Measurements from ENCODE around the gene HTR6.
"Not testable (repeated sequence)": the region's sequence is repeated elsewhere in the genome, so short reads cannot be mapped to it uniquely, and the experiment has no call there.

Gene HTR6
- 0.32 to 4.8 (median 0.76) reads per million in 3 experiments for total RNA-seq

DNA sequence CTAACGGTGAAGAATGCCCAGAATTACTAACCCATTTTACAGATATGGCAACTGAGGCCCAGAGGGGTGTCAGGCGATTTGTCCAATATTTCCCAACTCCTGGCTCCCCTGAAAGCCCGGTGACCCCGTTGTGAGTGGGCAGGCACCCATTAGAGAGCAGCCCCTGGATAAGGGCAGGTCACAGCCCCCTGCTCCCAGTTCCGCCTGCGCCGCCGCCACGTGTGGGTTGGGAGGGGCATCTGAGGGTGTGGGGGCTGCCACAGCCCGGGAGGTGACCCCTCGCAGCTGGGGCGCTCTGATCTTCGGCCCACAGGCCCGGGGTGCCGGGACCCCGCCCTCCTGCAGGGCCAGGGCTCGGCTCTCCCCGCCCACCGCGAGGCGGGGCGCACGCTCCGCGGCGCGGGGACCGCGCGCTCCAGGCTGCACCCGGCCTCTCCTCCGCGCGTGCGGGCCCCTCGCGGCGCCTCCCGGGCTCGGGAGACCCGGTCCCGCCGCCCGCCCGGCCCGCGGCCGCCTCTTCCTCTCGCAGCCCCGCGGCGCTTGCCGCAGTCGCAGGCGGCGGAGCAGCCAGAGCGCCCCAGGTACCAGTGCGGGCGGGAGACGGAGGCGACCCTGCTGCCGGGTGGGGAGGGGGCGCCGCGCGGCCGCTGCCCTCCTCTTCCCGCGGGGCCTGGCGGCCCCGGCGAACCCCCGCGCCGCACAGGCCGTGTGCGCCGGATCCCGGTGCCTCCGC is at the start of gene HTR6:
HTR6 (plus strand) TSS at position 423 of the 733 bp plus-strand sequence. CDS start 879 bp downstream, outside the sequence.
- peak; percentile 30 for DNase-seq

DNA sequence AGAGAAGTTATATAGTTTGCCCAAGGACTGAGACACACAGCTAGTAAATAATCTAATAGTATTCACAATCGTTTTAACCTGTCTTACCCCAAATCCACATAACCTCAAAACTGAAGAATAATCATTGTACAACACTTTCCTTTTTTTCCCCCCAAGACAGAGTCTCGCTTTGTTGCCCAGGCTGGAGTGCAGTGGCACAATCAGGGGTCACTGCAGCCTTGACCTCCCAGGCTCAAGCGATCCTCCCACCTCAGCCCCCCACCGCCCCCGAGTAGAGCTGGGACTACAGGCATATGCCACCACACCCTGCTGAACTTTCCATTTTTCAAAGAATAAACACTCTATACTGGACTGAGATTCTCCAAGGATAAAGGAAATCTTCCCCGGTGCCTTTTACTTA is 49.2 kb upstream of the HTR6 start:
- DNase-seq, result no peak

DNA sequence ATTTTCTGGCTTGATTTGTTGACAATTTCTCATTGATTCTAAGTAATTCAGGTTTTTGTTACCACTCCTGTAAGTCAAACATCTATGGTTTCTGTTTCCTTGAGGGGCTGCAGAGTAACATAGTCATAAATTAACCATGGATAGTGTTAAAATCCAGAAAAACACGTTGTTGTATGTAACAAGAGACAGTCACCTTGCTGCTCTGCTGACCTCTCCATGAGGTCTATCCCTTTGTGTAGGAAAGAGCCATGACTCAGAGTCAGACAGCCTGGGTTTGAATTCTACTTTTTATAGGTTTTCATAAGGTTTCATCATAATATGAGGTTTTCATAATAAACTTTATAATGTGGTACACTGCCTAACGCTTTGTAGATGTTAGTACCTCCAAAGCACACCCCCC is 48.2 kb upstream of the HTR6 start:
- no peak for DNase-seq

DNA sequence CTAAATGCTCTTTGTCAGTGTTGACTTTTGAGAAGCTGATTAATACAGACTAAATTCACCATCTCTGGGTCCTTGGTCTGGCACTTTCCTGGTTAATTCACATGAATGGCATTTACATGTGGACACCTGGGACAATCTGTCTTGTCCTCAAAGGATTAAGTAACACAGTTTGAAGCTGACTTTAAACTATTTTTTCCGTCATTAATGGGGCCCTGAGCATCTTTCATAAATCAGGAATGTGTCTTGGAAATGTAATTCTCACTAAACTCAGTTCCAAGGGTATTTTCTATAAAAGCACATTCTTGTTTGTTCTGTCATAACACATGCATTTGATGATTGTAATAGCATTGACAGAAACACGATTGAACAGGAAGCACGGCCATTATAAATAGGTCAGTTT is 47.3 kb upstream of the HTR6 start:
- no peak for DNase-seq

DNA sequence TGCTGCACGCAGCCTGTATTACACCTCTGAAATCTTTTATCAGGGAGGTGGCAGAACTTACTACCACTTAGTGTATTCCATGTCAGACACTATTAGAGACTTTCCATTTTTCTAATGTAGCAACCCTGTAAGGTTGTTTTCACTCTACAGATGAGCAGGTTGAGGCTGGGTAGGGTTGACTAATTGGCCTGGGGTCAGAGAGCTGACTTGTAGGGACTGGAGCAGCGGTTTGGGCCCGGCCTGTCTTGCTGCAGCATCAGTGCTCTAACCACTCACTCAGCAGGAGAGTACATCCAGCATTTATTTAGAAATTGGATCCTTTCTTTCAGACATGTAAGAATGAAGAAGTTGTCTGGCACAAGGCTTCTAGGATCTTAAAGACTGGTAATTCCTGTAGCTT is 46.2 kb upstream of the HTR6 start:
- no peak for DNase-seq

DNA sequence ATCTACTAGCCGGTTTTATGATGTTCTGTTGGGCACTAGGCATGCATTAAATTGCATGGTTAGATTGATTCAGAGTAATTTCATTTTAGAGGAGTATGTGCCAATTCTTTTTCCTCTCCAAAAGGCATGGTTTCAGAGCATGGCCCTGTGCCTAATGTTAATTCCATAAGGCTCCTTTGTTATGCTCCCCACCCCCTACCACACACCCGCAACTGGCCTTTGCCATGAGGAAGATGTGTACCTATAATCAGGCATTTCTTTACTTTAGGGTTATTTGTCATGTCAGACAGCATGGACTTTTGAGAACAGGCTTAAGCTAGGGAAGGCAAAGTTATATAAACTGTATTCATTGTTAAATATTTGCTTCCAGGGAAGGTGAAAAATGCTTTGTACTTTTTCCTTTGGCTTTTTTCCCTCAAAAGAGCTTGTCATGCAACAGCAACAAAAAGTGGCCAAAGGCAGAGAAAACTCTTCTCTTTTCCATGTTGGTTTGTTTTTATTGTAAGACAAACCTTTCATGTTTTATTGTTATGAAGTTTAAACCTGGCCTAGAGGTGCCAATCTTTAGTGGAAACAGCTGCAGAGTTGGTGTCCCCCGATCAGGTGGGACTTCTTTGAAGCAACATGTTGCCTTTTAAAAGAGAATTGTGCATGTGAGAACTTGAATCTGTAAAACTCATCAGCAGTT is 44.8 kb upstream of the HTR6 start:
- no peak for DNase-seq

DNA sequence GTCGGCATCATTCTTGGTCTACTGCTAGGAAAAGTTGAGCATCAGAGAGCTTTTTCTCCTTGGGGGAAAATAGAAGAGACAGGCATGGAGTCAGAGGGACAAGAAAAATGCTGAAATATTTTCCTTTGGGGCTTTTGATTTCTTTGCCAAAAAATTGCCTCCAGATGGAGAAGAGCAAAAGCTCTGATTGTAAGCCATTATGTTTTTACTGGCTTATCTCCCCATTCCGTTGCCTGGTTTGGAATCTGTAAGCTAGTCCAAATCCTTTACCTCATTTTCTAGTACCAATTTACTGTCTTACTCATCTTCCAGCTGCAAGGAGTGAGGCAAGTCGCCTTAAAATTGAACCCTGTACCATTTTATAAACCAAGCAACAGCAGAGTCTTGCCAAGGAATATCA is 43.9 kb upstream of the HTR6 start:
- DNase-seq, result no peak

DNA sequence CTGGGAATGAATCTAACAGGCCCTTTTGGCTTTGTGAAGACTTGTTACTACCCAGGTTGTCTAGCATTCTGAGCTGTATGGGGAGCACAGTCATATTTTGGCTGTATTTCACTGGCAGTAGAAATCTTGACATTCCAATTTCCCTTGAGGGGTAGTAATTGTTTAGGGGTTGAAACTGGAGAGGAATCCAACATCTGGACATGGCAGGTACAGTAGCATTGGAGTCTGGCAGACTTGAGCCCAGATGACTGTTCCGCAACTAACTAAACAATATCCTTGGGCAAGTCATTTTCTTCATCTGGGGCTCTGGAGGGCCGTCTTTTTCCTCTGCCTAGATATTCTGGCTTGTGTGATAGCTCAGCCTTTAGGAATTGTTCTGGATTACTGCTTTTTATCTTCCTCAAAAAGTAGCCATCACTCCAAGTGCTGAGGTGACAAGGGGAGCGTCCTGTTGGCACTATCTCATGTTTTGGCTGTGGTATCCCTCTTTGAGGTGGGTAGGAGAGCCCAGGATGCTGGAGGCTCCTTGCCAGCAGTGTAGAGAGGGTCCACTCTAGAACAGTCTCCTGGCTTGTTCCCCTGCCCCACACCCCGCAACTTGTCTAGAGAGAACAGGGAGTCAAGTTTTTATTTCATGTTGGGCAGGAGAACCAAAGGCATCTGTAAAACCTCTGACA is 43.3 kb upstream of the HTR6 start:
- no peak for DNase-seq

DNA sequence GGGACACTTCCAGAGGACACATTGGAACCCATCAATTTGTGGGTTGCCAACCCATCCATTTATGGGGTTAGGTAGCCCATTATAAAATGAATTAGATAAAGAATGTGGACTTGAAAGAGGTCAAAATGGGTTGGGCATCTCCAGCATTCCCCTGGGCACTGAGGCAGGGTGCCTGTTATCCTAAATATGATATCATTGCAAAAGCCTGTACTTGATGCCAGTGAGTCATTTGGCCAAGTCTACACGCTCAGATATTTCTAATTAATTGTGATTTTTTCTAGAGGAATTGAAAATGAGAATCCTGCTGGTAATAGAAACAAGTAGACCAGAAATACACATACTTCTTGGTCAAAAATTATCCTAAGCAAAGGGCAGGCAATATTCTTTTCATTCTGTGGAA is 42.5 kb upstream of the HTR6 start:
- DNase-seq, result no peak

DNA sequence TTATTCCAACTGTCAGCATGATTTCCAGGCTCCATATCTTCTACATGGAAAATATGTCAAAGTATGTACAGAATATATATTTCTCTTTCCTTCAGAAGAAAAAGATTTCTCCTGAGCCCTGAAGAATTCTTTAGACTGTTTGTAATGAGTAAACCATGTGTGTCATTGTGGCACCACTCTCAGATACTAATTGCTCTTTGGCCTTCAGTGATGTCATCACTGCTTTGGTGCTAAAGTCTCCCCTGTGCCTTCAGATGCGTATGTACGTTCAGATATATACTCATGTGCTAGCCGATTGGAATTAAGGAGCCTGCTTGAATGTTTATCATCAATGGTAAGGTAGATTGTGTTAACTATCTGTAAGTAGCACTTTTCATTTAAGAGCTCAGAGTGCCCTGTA is 41.2 kb upstream of the HTR6 start:
- DNase-seq, result no peak

DNA sequence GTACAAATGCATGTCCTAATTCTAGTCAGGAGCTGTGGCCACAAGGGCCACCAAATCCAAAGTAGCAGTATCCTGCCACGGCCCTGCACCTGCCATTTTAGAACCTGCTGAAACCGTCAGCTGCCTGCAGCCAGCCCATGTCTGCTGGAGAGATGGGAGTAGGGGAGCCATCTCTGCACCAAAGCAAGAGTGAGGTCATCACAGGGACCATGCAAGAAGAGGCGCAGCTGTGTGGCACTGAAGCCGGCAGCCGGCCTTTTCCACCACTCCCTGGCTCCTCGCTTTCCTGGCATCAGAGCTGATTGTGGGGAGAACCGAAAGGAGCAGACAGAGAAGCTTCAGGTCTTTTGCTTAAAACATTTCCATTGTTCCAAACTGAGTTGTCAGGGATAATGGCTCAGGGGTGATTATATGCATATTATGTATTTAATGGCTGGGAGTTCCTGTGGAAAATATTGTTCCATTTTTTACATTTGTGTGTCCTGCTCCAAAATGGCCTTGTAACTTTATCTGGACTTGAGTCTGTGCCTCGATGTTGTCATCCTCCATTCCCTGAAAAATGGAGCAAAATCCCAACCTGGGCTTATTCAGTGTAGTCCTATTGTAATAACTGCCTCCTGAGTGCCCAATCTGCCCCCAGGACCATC is 39.3 kb upstream of the HTR6 start:
- no peak for DNase-seq

DNA sequence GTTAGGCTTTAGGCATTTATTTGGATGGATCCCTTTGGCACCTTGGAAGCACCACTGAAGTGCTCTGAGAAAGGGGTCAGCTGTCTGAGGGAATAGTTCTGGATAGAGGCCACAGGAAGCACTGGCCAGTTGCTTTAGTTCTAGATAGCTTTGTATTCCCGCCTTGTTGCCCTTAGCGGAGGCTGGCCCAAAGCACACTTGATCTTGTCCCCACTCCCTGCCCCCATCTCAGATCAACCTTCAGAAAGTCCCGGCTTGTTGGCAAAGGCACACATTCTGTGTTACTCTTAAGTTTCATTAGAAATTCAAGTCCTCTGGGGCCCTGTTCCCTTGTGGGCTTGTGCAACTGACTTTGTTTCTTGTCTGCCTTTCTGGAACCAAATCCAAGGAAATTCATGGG is 35.8 kb upstream of the HTR6 start:
- DNase-seq, result no peak

DNA sequence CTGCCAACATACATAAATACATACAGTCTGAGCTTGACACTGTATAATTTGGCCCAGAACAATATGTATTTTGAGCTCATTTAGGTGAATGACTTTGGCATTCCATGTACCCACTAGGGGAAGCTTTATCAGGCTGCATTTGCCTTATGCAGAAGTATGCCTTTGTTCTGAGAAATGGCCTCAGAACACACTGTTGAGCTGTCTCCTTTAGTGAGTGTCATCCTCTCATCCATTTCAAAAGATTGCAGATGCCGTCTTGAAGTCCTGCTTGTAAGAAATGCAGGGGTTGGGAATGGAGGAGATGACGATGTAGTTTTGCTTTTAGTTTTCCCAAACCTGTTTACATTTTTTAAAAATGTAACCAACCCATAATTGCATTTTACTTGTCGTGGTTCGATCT is 35.3 kb upstream of the HTR6 start:
- DNase-seq, result no peak

DNA sequence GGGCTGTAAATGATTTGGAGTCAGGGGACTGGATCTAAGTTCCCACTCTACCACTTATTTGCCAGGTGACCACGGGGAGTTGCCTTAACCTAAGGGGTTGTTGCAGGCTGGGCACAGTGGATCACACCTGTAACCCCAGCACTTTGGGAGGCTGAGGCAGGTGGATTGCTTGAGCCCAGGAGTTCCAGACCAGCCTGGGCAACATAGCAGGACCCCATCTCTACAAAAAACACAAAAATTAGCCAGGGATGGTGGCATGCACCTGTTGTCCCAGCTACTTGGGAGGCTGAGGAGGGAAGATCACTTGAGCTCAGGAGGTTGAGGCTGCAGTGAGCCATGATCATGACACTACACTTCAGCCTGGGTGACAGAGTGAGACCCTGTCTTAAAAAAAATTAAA is 34.5 kb upstream of the HTR6 start:
- not testable (repeated sequence) for DNase-seq

DNA sequence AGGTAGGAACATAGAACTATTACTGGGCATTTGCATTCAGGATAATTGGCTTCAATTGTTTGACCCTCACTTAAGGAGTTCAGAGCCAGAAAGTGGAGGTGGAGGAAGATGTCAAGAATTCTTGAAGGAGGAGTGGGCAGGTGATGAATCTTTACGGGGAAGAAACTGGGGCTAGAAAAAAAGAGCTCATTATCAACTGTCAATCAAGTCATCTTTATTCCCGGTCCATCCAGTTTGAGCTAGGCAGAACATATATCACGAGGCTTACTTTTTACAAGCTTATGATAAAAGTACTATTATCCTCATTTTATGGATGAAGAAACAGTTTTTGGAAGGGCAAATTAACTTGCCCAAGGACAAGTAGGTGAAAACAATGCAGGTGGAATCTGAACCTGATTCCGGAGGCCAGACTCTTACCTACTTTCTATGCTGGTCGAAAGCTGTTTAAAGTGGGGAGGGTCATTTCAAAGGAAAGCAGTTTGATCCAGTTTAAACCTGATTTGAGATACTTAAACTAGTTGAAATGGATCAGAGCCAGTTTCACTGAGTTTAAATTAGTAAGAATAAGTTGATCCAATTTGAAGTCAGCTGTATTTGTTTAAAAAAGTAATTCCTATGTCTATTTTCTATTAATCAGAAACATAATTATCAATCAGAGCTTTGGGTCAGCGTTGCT is 33.8 kb upstream of the HTR6 start:
- no peak for DNase-seq

DNA sequence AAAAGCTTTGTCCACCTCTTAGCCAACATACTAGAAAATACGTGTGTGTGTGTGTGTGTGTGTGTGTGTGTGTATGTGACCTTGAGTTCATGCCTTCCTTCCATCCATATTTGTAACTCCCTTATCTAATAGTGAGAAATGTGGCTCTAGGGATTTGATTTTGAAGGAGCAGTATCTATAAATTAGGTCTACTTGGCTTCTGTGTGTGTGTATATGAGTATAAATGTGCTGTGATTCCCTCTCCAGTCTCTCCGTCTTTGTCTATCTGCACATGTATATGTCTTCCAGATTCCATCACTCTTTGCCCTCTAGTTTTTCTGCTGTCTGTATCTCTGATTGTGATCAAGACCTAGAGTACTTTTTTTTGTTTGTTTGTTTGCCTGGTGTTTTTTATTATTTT is 32.5 kb upstream of the HTR6 start:
- DNase-seq, result no peak

DNA sequence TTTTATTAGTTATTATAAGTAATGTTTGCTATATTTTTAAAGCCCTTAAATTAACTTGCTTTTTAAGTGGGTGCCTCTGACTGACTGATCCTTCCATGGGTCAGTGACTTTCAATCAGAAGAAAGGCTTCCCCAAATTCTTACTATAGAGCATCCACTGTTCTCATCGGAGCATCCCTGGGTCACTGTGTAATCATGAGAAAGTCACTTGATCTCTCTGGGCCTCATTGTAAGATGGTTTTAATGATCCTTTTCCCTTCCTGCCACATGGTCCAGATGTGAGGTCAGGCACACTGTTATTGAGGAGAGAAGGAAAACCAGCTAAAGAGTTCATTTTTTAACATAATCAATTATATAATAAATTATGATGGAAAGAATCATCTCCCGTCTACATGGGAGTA is 31.6 kb upstream of the HTR6 start:
- no peak for DNase-seq

DNA sequence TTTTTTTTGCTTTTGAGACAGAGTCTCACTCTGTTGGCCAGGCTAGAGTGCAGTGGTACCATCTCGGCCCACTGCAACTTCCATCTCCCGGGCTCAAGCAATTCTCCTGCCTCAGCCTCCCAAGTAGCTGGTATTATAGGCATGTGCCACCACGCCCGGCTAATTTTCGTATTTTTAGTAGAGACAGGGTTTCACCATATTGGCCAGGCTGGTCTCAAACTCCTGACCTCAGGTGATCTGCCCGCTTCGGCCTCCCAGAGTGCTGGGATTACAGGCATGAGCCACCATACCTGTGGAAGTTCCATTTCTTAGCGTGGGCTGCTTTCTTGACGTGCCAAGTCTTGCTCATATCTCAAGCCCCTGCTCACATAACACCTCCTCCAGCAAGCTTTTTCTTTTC is 29.6 kb upstream of the HTR6 start:
- not testable (repeated sequence) for DNase-seq

DNA sequence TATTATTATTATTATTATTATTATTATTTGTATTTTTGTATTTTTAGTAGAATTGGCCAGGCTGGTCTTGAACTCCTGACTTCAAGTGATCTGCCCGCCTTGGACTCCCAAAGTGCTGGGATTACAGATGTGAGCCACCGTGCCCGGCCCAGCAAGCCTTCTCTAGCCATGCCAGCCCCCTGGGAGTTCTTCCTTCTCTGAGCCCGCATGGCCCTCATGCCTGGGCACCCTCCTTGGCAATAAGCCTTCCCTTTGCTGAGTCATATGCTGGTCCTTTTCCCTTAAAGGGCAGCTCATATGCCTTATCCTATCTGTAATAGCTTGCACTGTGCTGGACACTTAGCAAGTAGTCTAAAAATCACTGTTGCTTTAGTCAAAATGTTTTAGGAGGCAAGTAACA is 29.0 kb upstream of the HTR6 start:
- no peak for DNase-seq

DNA sequence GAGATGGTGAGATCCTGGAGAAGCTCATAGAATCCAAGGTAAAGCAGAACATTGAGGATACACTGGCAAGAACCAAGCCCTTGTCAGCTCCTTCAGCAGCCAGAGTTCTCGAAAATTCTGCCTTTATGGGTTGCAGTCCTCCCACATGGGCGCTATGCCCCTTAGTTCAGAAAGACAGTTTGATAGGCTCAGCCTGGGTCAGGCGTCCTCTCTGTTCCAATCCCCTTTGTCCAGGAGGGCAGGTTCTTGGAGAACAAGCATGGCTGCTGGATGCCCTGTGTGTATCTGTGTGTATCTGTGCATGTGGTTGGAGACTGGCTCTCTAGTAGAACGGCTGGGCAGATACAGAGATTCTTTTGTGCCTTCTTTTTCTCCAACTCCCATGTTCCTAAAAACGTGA is 28.6 kb upstream of the HTR6 start:
- no peak for DNase-seq

DNA sequence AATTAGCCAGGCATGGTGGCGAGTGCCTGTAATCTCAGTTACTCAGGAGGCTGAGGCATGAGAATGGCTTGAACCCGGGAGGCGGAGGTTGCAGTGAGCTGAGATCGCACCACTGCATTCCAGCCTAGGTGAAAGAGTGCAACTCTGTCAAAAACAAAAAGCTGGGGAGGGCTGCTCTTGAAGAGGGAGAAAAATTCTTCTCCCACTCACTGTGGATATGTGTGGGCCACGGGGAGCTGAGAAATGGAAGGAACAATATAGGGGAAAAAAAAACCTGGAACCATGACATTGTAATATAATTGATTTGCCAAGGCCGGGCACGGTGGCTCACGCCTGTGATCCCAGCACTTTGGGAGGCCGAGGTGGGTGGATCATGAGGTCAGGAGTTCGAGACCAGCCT is 27.9 kb upstream of the HTR6 start:
- not testable (repeated sequence) for DNase-seq

DNA sequence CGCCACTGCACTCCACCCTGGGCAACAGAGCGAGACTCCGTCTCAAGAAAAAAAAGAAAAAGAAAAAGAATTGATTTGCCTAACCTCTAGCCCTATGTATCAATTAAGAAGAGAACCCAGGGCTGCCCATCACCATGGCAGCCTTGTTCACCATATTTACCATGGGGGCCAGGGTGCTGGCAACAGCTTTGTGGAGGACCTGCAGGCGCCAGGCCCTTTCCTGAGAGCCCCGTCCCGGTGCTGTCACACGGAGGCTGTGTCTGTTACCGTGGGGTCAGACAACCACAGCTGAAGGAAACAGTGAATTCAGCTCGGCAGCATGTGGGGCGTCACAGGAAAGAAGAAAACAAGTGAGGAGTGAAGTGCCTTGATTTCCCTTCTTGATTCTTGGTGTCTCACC is 27.1 kb upstream of the HTR6 start:
- DNase-seq, result no peak

DNA sequence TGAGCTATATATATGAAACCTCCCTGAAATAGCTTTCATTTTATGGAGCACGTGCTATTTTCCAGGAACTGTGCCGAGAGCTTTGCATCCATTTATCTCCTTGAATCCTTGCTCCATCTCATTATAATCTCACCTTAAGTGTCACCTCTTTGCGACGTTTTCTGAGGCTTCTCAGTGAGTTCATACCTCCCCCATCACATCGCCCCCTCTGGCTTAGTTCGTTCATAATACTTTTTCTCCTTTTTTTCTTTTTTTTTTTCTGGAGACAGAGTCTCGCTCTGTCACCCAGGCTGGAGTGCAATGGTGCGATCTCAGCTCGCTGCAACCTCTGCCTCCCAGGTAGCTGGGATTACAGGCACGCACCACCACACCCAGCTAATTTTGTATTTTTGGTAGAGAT is 25.4 kb upstream of the HTR6 start:
- DNase-seq, result not testable (repeated sequence)

Measured in central memory CD4-positive, alpha-beta T cell (primary cell).